GM12878 (cell line): ENCODE measurements around the gene ANKIB1. TPM values are rescaled to one million over a fixed set of nuclear protein-coding genes. Genes with fewer than 3 reads are reported as not detected.

Experiments used
- ATAC-seq: fragments of 200-7000 bp; cut with Tn5 transposase; 3 replicates; pipeline ENCODE4 v1.9.1; 2020; ENCODE audit warnings: mild to moderate bottlenecking, moderate library complexity
- BruUV-seq: library from RNA; stranded (reverse); fragments of 400-500 nt; replicated peaks from 2 replicates; lab custom pipeline; 2021; lab: Mats Ljungman, UMichigan
- CTCF ChIA-PET: fragments of 300-600 bp; sonication (Branson Sonifier 250); formaldehyde crosslinking; extraction: SDS; loops from one replicate; lab custom pipeline; 2021; ENCODE audit warnings: inconsistent platforms; lab: Yijun Ruan, JAX
- POLR2A ChIA-PET: fragments of 350-600 bp; formaldehyde crosslinking; extraction: SDS; loops from one replicate; lab custom pipeline; 2021; ENCODE audit warnings: inconsistent platforms; lab: Charles Lee
- RAD21 ChIA-PET: fragments of 300-600 bp; sonication (Branson Sonifier 250); formaldehyde crosslinking; loops from one replicate; lab custom pipeline; 2023; ENCODE audit warnings: antibody characterized with exemption; ENCODE audit not compliant: unreplicated experiment; lab: Charles Lee
- SMC1A ChIA-PET: fragments of 300-600 bp; sonication (Branson Sonifier 250); formaldehyde crosslinking; loops from one replicate; lab custom pipeline; 2023; ENCODE audit not compliant: unreplicated experiment, uncharacterized antibody; lab: Charles Lee
- DNase-seq: peaks from one replicate; pipeline ENCODE4 v3.0.0-alpha.2; 2011; ENCODE audit warnings: low read depth, low spot score
- FAIRE-seq: peaks from 3 replicates; lab custom pipeline; 2011; peaks lifted over from hg19 to GRCh38; lab: Jason Lieb, UNC
- H2AFZ ChIP-seq: 2 replicates; pipeline ENCODE4 v1.6.0; 2011; ENCODE audit warnings: low read depth, low read length, control low read depth; ENCODE audit not compliant: control insufficient read depth
- H3K27ac ChIP-seq: 2 replicates; pipeline ENCODE4 v1.5.1; 2011; ENCODE audit warnings: control low read depth; ENCODE audit not compliant: control insufficient read depth, insufficient read depth
- H3K27me3 ChIP-seq, 2 experiments: replicated peaks in 1 of 2; 2 replicates each; pipeline versions ENCODE4 v1.6.0 to v1.6.1; 2011; ENCODE audit warnings: low read length in 1 of 2; ENCODE audit not compliant: control insufficient read depth in 2 of 2, insufficient read depth in 2 of 2
- H3K36me3 ChIP-seq, 2 experiments: 2 replicates each; pipeline ENCODE4 v1.5.1; 2011; ENCODE audit warnings: low read length in 1 of 2; ENCODE audit not compliant: control insufficient read depth in 2 of 2, insufficient read depth in 2 of 2
- H3K4me1 ChIP-seq: 2 replicates; pipeline ENCODE4 v1.6.1; 2011; ENCODE audit warnings: mild to moderate bottlenecking, low read length, moderate library complexity, mixed read lengths; ENCODE audit not compliant: control insufficient read depth, insufficient read depth
- H3K4me2 ChIP-seq: 2 replicates; pipeline ENCODE4 v1.6.0; 2011; ENCODE audit warnings: control low read depth; ENCODE audit not compliant: control insufficient read depth, insufficient read depth
- H3K4me3 ChIP-seq: fragments of 200-600 bp; sonication (generic); 2 replicates; pipeline ENCODE4 v1.5.1; 2016
- H3K79me2 ChIP-seq: 2 replicates; pipeline ENCODE4 v1.6.0; 2011; ENCODE audit warnings: low read length; ENCODE audit not compliant: control insufficient read depth, insufficient read depth
- H3K9ac ChIP-seq: 2 replicates; pipeline ENCODE4 v1.8.0; 2011; ENCODE audit warnings: low read length, control low read depth, mixed read lengths; ENCODE audit not compliant: control insufficient read depth, insufficient read depth
- H3K9me3 ChIP-seq: replicated peaks from 3 replicates; pipeline ENCODE4 v1.5.1; 2011; ENCODE audit warnings: mild to moderate bottlenecking, low read length; ENCODE audit not compliant: control insufficient read depth, insufficient read depth
- H4K20me1 ChIP-seq: 2 replicates; pipeline ENCODE4 v1.6.0; 2011; ENCODE audit not compliant: control insufficient read depth, insufficient read depth
- CHD1 ChIP-seq: IDR thresholded peaks from 2 replicates; pipeline ENCODE4 v1.6.1; 2012; ENCODE audit warnings: low read depth, low read length, improper control_type of control experiment
- CTCF ChIP-seq, 3 experiments: IDR thresholded peaks in 2 of 3; conservative IDR thresholded peaks in 1 of 3; 2 replicates each; pipeline ENCODE4 v1.5.1; 2011; ENCODE audit warnings: low read depth in 3 of 3, low read length in 3 of 3, mild to moderate bottlenecking in 3 of 3, control low read depth in 2 of 3, moderate library complexity in 2 of 3, inconsistent platforms in 1 of 3, mixed read lengths in 1 of 3; ENCODE audit not compliant: control insufficient read depth in 2 of 3, insufficient read depth in 1 of 3; ENCODE audit errors: extremely low read depth in 1 of 3
- DPF2 ChIP-seq: fragments of 450-650 bp; IDR thresholded peaks from 2 replicates; pipeline ENCODE4 v1.6.1; 2017; ENCODE audit warnings: mild to moderate bottlenecking
- E2F4 ChIP-seq: IDR thresholded peaks from 2 replicates; pipeline ENCODE4 v1.6.1; 2012; ENCODE audit warnings: low read depth, low read length, improper control_type of control experiment
- EZH2 ChIP-seq: IDR thresholded peaks from 2 replicates; pipeline ENCODE4 v1.6.1; 2012; ENCODE audit warnings: low read depth, mild to moderate bottlenecking, control low read depth, inconsistent platforms, low read length, borderline replicate concordance; ENCODE audit not compliant: control insufficient read depth
- FOXK2 ChIP-seq: fragments of 450-650 bp; IDR thresholded peaks from 2 replicates; pipeline ENCODE4 v1.6.1; 2017; ENCODE audit warnings: mild to moderate bottlenecking, moderate library complexity
- KDM1A ChIP-seq: fragments of 200-600 bp; sonication (generic); IDR thresholded peaks from 2 replicates; pipeline ENCODE4 v1.6.1; 2016; ENCODE audit warnings: borderline replicate concordance
- MTA3 ChIP-seq: IDR thresholded peaks from 2 replicates; pipeline ENCODE4 v1.6.1; 2012; ENCODE audit warnings: low read length, inconsistent platforms, borderline replicate concordance
- MXI1 ChIP-seq: fragments of 150-350 bp; IDR thresholded peaks from 2 replicates; pipeline ENCODE4 v1.6.1; 2011; ENCODE audit warnings: low read depth, mild to moderate bottlenecking, inconsistent platforms, low read length, improper control_type of control experiment
- POLR2AphosphoS5 ChIP-seq: IDR thresholded peaks from 2 replicates; pipeline ENCODE4 v1.6.1; 2011; ENCODE audit warnings: mild to moderate bottlenecking, low read length, inconsistent platforms
- RFX5 ChIP-seq: IDR thresholded peaks from 2 replicates; pipeline ENCODE4 v1.6.1; 2011; ENCODE audit warnings: low read depth, low read length, improper control_type of control experiment
- SMC3 ChIP-seq: IDR thresholded peaks from 2 replicates; pipeline ENCODE4 v1.6.1; 2011; ENCODE audit warnings: low read length, improper control_type of control experiment, borderline replicate concordance
- STAT3 ChIP-seq: IDR thresholded peaks from 2 replicates; pipeline ENCODE4 v1.6.1; 2011; ENCODE audit warnings: low read depth, low read length, improper control_type of control experiment
- TARDBP ChIP-seq: IDR thresholded peaks from 2 replicates; pipeline ENCODE4 v1.6.1; 2016; ENCODE audit warnings: borderline replicate concordance
- TCF3 ChIP-seq: IDR thresholded peaks from 2 replicates; pipeline ENCODE4 v1.6.1; 2012; ENCODE audit warnings: low read depth, mild to moderate bottlenecking, low read length, borderline replicate concordance; ENCODE audit not compliant: insufficient read depth
- ZBTB33 ChIP-seq: fragments of 450-650 bp; IDR thresholded peaks from 2 replicates; pipeline ENCODE4 v1.6.1; 2017; ENCODE audit warnings: mild to moderate bottlenecking
- ZBTB4 ChIP-seq: fragments of 450-650 bp; formaldehyde crosslinking; IDR thresholded peaks from 2 replicates; pipeline ENCODE4 v1.4.0; 2022; ENCODE audit warnings: mild to moderate bottlenecking, moderate library complexity
- ZNF384 ChIP-seq: IDR thresholded peaks from 2 replicates; pipeline ENCODE4 v1.6.1; 2012; ENCODE audit warnings: low read depth, mild to moderate bottlenecking, low read length, improper control_type of control experiment, borderline replicate concordance
- WGBS: methylation state at CpG from one replicate; pipeline ENCODE4 v1.1.6; 2016; ENCODE audit warnings: low lambda C conversion rate; ENCODE audit not compliant: insufficient replicate concordance, insufficient coverage; ENCODE audit errors: missing lambda C conversion rate; 5-methylcytosine and 5-hydroxymethylcytosine counted together
- in situ Hi-C: fragments of 300-500 bp; cut with MboI; formaldehyde crosslinking; loops from 9 replicates; pipeline ENCODE4 v1.14.3; 2018; ENCODE audit warnings: mixed read lengths
- intact Hi-C: fragments of 100-400 bp; cut with micrococcal nuclease; formaldehyde crosslinking; loops from one replicate; pipeline ENCODE4 v1.14.2; 2022; ENCODE audit not compliant: unreplicated experiment
- polyA plus RNA-seq, 11 experiments: library from polyadenylated mRNA; depleted of rRNA in 4 of 11; unstranded in 6 of 11; stranded (reverse) in 5 of 11; fragments of >200 nt; fragmentation: Nextera tagmentation in 4 of 11; fragmentation: Illumina TruSeq in 1 of 11; extraction: Ambion mirVana in 4 of 11; extraction: Trizol in 1 of 11; gene quantifications; 1 replicate in 1 of 11; 2 replicates in 10 of 11; pipeline versions ENCODE4 v1.2.1 to v1.2.3, GENCODE V29; 2011 to 2016; ENCODE audit warnings: inconsistent platforms in 2 of 11, missing spikeins in 2 of 11, low read depth in 1 of 11
- total RNA-seq, 4 experiments: library from RNA; depleted of rRNA in 3 of 4; stranded (reverse); fragments of >200 nt in 3 of 4; fragmentation: Illumina TruSeq in 1 of 4; extraction: Trizol in 1 of 4; gene quantifications; 2 replicates each; pipeline versions ENCODE4 v1.2.1 to v1.2.3, GENCODE V29; 2013 to 2021

The ANKIB1 gene
- total and polyA plus RNA-seq, 10 of the 15 experiments (the other 5 are each of a cell fraction or from before 2014, with no cell fraction given) = 9.0 to 54.0 (median 21.9) TPM

GRCh38 chr7:92360387-92360786, 114.6 kb downstream of the ANKIB1 start:
- Histone ChIP-seq H3K9me3 (no peaks in the 10 kb centered on the region), H3K27me3 (no peaks in the 10 kb centered on the region), H4K20me1 (no peaks in the 10 kb centered on the region), H3K9ac (no peak overlapping the region), H3K4me2 (no peak overlapping the region), H3K36me3 (peaks cover 0 to 9% of the 10 kb centered on the region in 2 experiments; a peak in 1 of 4 replicates), H3K27ac (no peak overlapping the region), H3K4me3 (no peak overlapping the region), H3K4me1 (no peaks in the 10 kb centered on the region), H3K79me2 (no peaks in the 10 kb centered on the region), H2AFZ (no peak overlapping the region)
- no peak for DNase-seq
- ATAC-seq = no peak
- no peak for TF ChIP-seq POLR2AphosphoS5
- TF ChIP-seq FOXK2 = no peak
- no peak for TF ChIP-seq RFX5
- no peak for TF ChIP-seq STAT3
- no peak for TF ChIP-seq ZNF384
- TF ChIP-seq E2F4 = no peak
- TF ChIP-seq TCF3 = no peak
- no peak for TF ChIP-seq DPF2
- TF ChIP-seq TARDBP = no peak
- no peak for TF ChIP-seq MTA3
- TF ChIP-seq SMC3 = no peak
- no peak for TF ChIP-seq CTCF (IDR thresholded peaks at IDR 0.05 in 2 of 3, conservative IDR thresholded peaks at IDR 0.05 in 1 of 3; ENCODE audit: control insufficient read depth in 2 of 3, extremely low read depth in 1 of 3, insufficient read depth in 1 of 3, low read depth in 3 of 3, low read length in 3 of 3)
- no peak for TF ChIP-seq CHD1
- TF ChIP-seq MXI1 = no peak
- no peak for TF ChIP-seq EZH2
- TF ChIP-seq KDM1A = no peak
- no peak for TF ChIP-seq ZBTB33
- no peak for TF ChIP-seq ZBTB4 (CRISPR knock-in tag)
- intact Hi-C loops (no loop called here), in situ Hi-C loops (no loop called here)
- CTCF ChIA-PET = interaction anchor here (1.0 kb wide), 1 partner anchor 101 kb away, joined by 3 read pairs; no protein-coding TSS in a partner anchor
- RAD21 ChIA-PET = no interaction called here
- BruUV-seq = no TSS peak
- SMC1A ChIA-PET = interaction anchor here (0.6 to 1.3 kb wide), 2 partner anchors 17 to 43 kb away, joined by 3 read pairs; no protein-coding TSS in a partner anchor
- POLR2A ChIA-PET = no interaction called here
- 52% methylated on average over 1 of the region's 1 CpG for WGBS
- no peak for FAIRE-seq
